HG03159 (cell line): ENCODE measurements around the gene CCNA2.

Experiments
- ATAC-seq: cut with Tn5 transposase; IDR thresholded peaks from one replicate; pipeline ENCODE4 v1.9.1; 2021; ENCODE audit warnings: mild to moderate bottlenecking, moderate library complexity; ENCODE audit not compliant: unreplicated experiment

Gene CCNA2

GRCh38 chr4:121777625-121778024, 46.1 kb downstream of the CCNA2 start:
- peak; percentile 60 for ATAC-seq

DNA sequence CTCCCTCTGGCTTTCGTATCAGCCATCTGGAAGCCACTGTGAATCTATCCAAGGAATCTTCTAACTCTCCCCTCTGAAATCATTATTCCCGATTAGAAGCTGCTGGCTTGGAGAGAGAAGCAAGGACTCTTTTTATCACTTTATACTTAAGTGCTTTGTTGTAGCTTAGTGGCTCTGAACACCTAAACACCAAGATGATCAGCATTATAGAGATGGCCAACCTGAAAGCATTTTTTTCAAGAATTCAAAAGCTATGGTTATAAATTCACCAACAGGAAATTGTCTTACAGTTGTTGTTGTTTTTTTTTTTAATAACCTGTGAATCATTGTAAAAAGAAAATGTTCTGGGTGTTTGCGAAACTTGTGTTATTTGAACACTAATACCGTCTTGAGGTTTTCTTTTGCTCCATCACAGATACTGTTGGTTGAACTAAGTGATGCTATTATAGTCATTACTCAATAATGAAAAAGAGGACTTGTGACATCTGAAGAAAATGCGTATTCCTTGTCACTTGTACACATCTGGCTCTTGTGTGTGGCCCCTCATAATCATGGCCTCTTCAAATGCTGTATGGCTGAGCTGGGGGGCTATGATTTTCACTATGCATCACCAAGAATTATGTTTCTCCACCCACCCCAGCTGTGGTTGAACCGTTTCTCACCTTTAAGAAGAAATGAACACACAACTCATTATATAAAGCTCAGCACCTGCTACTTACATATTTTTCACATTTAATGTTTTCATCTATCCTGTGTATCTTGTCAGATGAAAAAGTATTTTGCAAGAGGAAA, 46.9 kb downstream of the CCNA2 start:
- ATAC-seq = no peak

DNA sequence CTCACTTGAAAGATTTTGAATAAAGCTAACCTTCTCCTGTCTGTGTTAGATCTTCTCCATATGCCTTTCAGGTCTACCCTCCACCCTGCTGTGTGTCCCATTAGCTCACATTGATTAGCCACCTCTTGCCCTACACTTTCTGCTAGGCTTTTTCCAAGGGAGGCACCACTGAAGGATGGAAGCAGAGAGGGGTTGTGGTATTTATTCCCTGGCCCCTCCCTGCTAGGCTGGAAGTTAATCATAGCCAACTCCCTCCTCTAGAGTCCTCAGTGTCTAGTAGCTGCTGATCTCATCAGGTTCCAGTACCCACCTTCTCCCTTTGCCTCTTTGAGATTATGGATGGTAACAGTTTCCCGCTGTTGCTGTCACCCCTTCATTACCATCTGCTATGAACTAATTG, 49.8 kb downstream of the CCNA2 start:
- no peak for ATAC-seq

GRCh38 chr4:121771869-121772268, 51.8 kb downstream of the CCNA2 start:
- no peak for ATAC-seq

GRCh38 chr4:121769341-121769740, 54.3 kb downstream of the CCNA2 start:
- no peak for ATAC-seq

- ATAC-seq = no peak
Measured at GRCh38 chr4:121767166-121767565, 56.5 kb downstream of the CCNA2 start.
